ENCODE measurements around the gene UBL5. TPM values are rescaled to one million over a fixed set of nuclear protein-coding genes. Genes with fewer than 3 reads are reported as not detected.

Gene UBL5
- polyA plus RNA-seq, 1 of the 3 experiments (the other 2 are of a cell fraction) = 2,602 TPM

DNA sequence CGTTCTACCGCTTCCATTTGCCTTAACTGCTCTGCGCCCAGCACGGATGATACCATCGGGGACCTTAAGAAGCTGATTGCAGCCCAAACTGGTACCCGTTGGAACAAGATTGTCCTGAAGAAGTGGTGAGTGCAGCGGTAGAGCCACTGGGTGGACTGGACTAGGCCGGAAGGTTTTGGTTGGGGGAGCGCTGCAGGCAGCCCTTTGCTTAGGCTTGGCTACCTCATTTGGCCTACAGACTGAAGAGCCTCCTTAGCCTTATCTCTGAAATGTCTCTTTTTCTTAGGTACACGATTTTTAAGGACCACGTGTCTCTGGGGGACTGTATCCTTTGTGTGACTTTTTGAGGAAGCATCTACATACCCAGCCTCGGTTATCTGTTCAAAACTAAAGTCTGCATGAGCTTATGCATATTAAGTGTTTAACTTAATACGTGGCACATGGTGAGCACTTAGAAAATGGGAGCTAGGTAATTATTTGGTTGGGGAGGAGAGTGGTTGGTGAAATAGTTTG, 889 bp downstream of the UBL5 start:
- no peak for DNase-seq
- Histone ChIP-seq H3F3A (replicated peaks; ENCODE audit: insufficient read depth) (peaks cover 17% of the 10 kb centered on the region), H3K9ac (peak overlapping the region; percentile 86), H3K27me3 (ENCODE audit: insufficient read depth) (no peaks in the 10 kb centered on the region), H3K79me2 (ENCODE audit: insufficient read depth) (peaks cover 87% of the 10 kb centered on the region), H3K9me3 (no peaks in the 10 kb centered on the region), H3K36me3 (replicated peaks in 1 of 2; ENCODE audit: control insufficient read depth in 1 of 2, insufficient read depth in 2 of 2, low read length in 1 of 2) (peaks cover 8 to 38% of the 10 kb centered on the region in 2 experiments), H3K4me2 (peak overlapping the region; percentile 88), H4K20me1 (ENCODE audit: insufficient read depth) (peaks cover 12% of the 10 kb centered on the region; the same call in 1 of the 2 replicates), H2AFZ (ENCODE audit: low read depth) (no peak overlapping the region), H3K27ac (ENCODE audit: low read depth in 2 of 2, low read length in 1 of 2) (peak overlapping the region in 1 of 2 experiments; percentile 66; a peak in 1 of 4 replicates), H3K4me3 (ENCODE audit: low read depth in 2 of 2, low read length in 1 of 2) (peak overlapping the region; percentile 76 to 92), H3K4me1 (ENCODE audit: control insufficient read depth in 1 of 2, insufficient read depth in 2 of 2, low read depth in 1 of 2, low read length in 1 of 2) (peaks cover 0 to 7% of the 10 kb centered on the region in 2 experiments; a peak in 1 of 4 replicates), H3K9me2 (no peaks in the 10 kb centered on the region)
- ChIA-PET CTCF (interaction anchor here (1.6 kb wide), 1 partner anchor 85 kb away, joined by 7 read pairs; no protein-coding TSS in a partner anchor), POLR2A (interaction anchor here (1.0 to 1.9 kb wide), 2 partner anchors 12 to 60 kb away, joined by 6 to 8 read pairs; partner anchors contain the start of gene ZNF846)
- 10% methylated on average over 13 of the region's 13 CpGs for WGBS (ENCODE audit: low lambda C conversion rate)
- no peak for TF ChIP-seq ELF1 (IDR thresholded peaks at IDR 0.05)
- TF ChIP-seq USF2 (IDR thresholded peaks at IDR 0.05; ENCODE audit: borderline replicate concordance, low read depth, low read length) = no peak

DNA sequence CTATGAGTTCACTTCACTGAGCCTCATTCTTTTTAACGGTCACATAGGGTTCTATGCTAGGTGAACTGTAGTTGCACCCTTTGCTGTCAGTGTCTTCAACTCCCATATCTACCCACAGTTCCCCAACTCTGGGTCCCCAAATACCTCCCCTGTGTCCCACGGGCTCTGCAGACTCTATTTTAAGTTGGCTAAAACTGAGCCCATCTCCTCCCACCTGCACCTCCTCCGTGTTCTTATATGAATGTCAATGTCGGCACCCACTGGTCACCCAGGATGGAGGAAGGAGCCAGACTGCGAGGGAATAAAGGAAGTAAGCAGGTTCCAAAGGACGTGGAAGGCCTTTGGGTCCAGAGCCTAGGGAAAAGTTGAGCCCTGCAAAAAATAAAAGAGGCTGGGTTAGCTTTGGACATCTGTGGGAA, 6.6 kb downstream of the UBL5 start:
- peak overlapping the region; percentile 34 to 61; a peak in 3 of 4 replicates for H3K27ac ChIP-seq (ENCODE audit: low read depth in 2 of 2, low read length in 1 of 2)
- 33% methylated on average over 6 of the region's 6 CpGs for WGBS (ENCODE audit: low lambda C conversion rate)

More for the DNA sequence above, 6.6 kb downstream of the UBL5 start:
- POLR2A ChIA-PET = interaction anchor here (0.6 kb wide), 1 partner anchor 18 kb away, joined by 3 read pairs; no protein-coding TSS in a partner anchor
- 0 out of 2 replicates have a peak overlapping the region, but pooled peaks have one; percentile 69 for H3K4me2 ChIP-seq
- TF ChIP-seq ZBTB33 (IDR thresholded peaks at IDR 0.05; ENCODE audit: borderline replicate concordance, low read depth) (no peak), GATA2 (CRISPR knock-in tag; IDR thresholded peaks at IDR 0.05) (no peak), NRF1 (IDR thresholded peaks at IDR 0.05; ENCODE audit: low read depth, low read length) (no peak), TEAD4 (IDR thresholded peaks at IDR 0.05; ENCODE audit: borderline replicate concordance, insufficient read depth) (no peak), NFIC (IDR thresholded peaks at IDR 0.05; ENCODE audit: borderline replicate concordance) (no peak), CTCF (IDR thresholded peaks at IDR 0.05) (no peak), POLR2AphosphoS5 (IDR thresholded peaks at IDR 0.05; ENCODE audit: low read depth, low read length) (no peak; the same call in 1 of the 2 replicates), SMC3 (IDR thresholded peaks at IDR 0.05; ENCODE audit: low read depth, low read length) (no peak), RCOR1 (IDR thresholded peaks at IDR 0.05; ENCODE audit: low read length) (no peak), USF2 (IDR thresholded peaks at IDR 0.05; ENCODE audit: borderline replicate concordance, low read depth, low read length) (no peak), GABPA (IDR thresholded peaks at IDR 0.05; ENCODE audit: low read depth) (no peak), TCF12 (IDR thresholded peaks at IDR 0.05) (no peak), MXI1 (IDR thresholded peaks at IDR 0.05; ENCODE audit: low read depth, low read length) (no peak), MEF2A (IDR thresholded peaks at IDR 0.05; ENCODE audit: borderline replicate concordance, low read depth) (no peak), EZH2phosphoT487 (IDR thresholded peaks at IDR 0.05; ENCODE audit: borderline replicate concordance, low read depth) (no peak), SIN3A (IDR thresholded peaks at IDR 0.05; ENCODE audit: borderline replicate concordance, low read depth, low read length) (no peak), RXRA (IDR thresholded peaks at IDR 0.05; ENCODE audit: borderline replicate concordance, low read depth) (no peak)
- TF ChIP-seq, protein P1, sequence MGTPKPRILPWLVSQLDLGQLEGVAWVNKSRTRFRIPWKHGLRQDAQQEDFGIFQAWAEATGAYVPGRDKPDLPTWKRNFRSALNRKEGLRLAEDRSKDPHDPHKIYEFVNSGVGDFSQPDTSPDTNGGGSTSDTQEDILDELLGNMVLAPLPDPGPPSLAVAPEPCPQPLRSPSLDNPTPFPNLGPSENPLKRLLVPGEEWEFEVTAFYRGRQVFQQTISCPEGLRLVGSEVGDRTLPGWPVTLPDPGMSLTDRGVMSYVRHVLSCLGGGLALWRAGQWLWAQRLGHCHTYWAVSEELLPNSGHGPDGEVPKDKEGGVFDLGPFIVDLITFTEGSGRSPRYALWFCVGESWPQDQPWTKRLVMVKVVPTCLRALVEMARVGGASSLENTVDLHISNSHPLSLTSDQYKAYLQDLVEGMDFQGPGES (IDR thresholded peaks at IDR 0.05; ENCODE audit: low read depth, low read length) = no peak
- TF ChIP-seq, protein P2, sequence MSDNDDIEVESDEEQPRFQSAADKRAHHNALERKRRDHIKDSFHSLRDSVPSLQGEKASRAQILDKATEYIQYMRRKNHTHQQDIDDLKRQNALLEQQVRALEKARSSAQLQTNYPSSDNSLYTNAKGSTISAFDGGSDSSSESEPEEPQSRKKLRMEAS (IDR thresholded peaks at IDR 0.05; ENCODE audit: low read depth) = no peak
- H3K36me3 ChIP-seq (replicated peaks in 1 of 2; ENCODE audit: control insufficient read depth in 1 of 2, insufficient read depth in 2 of 2, low read length in 1 of 2) = peaks cover 14 to 36% of the 10 kb centered on the region in 2 experiments
- no peak for DNase-seq
- peaks cover 14% of the 10 kb centered on the region; the same call in 1 of the 2 replicates for H4K20me1 ChIP-seq (ENCODE audit: insufficient read depth)
- no peak overlapping the region for H2AFZ ChIP-seq (ENCODE audit: low read depth)
- CTCF ChIA-PET = interaction anchor here (1.4 kb wide), 1 partner anchor 12 kb away, joined by 3 read pairs; no protein-coding TSS in a partner anchor
- no peak overlapping the region for H3K9ac ChIP-seq
- no peaks in the 10 kb centered on the region for H3K9me3 ChIP-seq
- H3K79me2 ChIP-seq (ENCODE audit: insufficient read depth) = peaks cover 71% of the 10 kb centered on the region
- peaks cover 0 to 17% of the 10 kb centered on the region in 2 experiments; a peak in 1 of 4 replicates for H3K4me1 ChIP-seq (ENCODE audit: control insufficient read depth in 1 of 2, insufficient read depth in 2 of 2, low read depth in 1 of 2, low read length in 1 of 2)
- H3K9me2 ChIP-seq = no peaks in the 10 kb centered on the region
- H3K4me3 ChIP-seq (ENCODE audit: low read depth in 2 of 2, low read length in 1 of 2) = peak overlapping the region; percentile 73 to 80
- H3F3A ChIP-seq (replicated peaks; ENCODE audit: insufficient read depth) = peaks cover 21% of the 10 kb centered on the region
- H3K27me3 ChIP-seq (ENCODE audit: insufficient read depth) = no peaks in the 10 kb centered on the region
